Measurements from ENCODE around the gene PIGV. TPM values are rescaled to one million over a fixed set of nuclear protein-coding genes. Genes with fewer than 3 reads are reported as not detected.

PIGV gene
- total RNA-seq, 1 donor from 2014 or later, result 3.9 TPM

DNA sequence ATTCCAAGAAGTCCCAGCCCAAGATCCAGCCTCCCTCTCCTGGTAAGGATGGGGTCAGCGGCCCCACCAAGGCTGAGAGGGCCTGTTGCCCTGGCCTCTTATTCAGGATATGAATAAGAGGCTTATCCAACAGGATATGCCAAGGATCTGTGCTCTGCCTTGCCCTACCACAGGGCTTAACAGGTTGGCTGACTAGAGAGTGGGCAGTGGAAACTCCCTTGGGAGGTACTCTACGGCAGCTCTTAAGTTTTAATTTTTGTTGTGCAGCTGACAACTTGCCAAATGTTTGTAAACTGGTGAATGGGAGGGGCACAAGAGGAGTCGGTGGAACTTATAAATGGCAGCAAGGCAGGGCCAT is 16.5 kb upstream of the PIGV start:
- DNase-seq (ENCODE audit: low spot score), result no peak
- intact Hi-C loops (cut with DNase I), result no loop called here

DNA sequence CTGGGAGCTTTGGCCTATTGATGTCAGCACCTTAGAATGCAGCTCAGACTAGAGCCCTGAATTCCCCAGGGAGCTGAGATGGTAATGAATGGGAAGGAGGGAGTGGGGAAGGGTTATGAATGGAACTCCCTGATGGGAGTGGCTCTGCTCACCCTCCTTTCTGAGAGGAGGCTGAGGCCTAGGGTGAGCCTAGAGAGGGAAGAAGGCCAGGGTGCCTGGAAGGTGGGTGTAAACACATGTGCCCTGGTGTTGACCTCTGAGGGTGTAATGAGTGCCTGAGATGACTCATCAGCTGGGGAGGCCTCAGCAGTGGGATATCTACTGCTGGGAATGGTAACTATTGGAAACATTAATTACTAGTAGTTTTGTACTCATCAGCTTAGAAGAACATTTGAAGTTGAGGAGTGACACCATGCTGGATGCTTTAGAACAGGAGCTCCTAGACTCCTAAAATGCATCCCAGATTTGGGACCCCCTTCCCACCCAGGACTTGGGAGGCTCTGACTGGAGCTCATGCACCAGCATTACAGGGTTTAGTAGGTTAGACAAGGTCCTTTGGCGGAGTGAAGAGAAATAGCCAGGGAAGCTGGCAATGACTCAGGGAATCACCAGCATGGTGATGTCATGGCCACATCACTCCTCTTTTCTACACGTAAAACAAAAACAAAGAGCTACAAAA is 16.0 kb upstream of the PIGV start:
- intact Hi-C loops (cut with DNase I), result no loop called here
- no peak for DNase-seq (ENCODE audit: low spot score)

DNA sequence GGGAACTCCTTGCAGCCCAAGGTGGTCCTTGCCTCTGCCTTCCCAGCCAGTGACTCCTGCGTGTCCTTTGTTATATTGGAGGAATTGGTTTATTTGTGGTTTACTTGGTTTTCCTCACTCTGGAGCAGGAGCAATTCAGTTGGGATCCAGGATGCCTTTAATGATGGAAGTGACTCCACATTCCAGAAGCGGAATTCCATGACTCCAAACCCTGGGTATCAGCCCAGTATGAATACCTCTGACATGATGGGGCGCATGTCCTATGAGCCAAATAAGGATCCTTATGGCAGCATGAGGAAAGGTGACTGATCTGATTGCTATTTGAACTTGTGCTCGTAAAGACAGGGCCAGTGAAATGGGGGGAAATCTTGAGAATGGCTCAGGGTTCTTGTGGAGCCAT is 15.1 kb upstream of the PIGV start:
- DNase-seq (ENCODE audit: low spot score), result no peak
- intact Hi-C loops (cut with DNase I), result no loop called here

DNA sequence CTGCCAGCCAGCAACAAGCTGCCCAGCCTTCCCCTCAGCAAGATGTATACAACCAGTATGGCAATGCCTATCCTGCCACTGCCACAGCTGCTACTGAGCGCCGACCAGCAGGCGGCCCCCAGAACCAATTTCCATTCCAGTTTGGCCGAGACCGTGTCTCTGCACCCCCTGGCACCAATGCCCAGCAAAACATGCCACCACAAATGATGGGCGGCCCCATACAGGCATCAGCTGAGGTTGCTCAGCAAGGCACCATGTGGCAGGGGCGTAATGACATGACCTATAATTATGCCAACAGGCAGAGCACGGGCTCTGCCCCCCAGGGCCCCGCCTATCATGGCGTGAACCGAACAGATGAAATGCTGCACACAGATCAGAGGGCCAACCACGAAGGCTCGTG is 13.3 kb upstream of the PIGV start:
- intact Hi-C loops (cut with DNase I), result no loop called here

DNA sequence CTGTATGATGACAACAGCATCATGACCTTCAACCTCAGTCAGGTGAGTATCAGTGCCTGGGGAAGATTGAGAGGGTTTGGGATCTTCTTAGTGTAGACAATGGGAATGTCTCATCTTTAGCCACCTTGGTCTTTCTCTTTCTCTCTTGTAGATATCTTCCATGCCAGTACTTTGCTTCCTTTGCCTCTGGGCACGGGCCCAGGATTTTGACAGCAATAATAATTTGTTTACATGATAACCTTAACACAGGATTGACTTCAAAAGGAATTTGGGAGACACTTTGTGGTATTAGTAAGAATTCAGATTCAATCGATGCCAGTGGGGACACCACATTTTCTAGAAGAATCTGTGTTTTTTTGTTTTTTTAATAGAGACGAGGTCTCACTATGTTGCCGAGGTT is 12.1 kb upstream of the PIGV start:
- intact Hi-C loops (cut with DNase I), result no loop called here
- DNase-seq (ENCODE audit: low spot score), result no peak

More for the DNA sequence above, 13.3 kb upstream of the PIGV start:
- no peak for DNase-seq (ENCODE audit: low spot score)

DNA sequence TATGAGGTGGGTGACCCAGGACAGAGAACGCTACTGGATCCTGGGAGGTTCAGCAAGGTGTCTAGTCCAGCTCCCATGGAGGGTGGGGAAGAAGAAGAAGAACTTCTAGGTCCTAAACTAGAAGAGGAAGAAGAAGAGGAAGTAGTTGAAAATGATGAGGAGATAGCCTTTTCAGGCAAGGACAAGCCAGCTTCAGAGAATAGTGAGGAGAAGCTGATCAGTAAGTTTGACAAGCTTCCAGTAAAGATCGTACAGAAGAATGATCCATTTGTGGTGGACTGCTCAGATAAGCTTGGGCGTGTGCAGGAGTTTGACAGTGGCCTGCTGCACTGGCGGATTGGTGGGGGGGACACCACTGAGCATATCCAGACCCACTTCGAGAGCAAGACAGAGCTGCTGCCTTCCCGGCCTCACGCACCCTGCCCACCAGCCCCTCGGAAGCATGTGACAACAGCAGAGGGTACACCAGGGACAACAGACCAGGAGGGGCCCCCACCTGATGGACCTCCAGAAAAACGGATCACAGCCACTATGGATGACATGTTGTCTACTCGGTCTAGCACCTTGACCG is 8.6 kb upstream of the PIGV start:
- DNase-seq (ENCODE audit: low spot score), result no peak
- intact Hi-C loops (cut with DNase I), result no loop called here

DNA sequence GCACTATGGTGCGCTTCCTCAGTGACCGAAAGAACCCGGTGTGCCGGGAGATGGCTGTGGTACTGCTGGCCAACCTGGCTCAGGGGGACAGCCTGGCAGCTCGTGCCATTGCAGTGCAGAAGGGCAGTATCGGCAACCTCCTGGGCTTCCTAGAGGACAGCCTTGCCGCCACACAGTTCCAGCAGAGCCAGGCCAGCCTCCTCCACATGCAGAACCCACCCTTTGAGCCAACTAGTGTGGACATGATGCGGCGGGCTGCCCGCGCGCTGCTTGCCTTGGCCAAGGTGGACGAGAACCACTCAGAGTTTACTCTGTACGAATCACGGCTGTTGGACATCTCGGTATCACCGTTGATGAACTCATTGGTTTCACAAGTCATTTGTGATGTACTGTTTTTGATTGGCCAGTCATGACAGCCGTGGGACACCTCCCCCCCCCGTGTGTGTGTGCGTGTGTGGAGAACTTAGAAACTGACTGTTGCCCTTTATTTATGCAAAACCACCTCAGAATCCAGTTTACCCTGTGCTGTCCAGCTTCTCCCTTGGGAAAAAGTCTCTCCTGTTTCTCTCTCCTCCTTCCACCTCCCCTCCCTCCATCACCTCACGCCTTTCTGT is 7.3 kb upstream of the PIGV start:
- intact Hi-C loops (cut with DNase I), result loop anchor here (5.0 kb wide), 1 partner anchor 38 kb away; no protein-coding TSS in a partner anchor

DNA sequence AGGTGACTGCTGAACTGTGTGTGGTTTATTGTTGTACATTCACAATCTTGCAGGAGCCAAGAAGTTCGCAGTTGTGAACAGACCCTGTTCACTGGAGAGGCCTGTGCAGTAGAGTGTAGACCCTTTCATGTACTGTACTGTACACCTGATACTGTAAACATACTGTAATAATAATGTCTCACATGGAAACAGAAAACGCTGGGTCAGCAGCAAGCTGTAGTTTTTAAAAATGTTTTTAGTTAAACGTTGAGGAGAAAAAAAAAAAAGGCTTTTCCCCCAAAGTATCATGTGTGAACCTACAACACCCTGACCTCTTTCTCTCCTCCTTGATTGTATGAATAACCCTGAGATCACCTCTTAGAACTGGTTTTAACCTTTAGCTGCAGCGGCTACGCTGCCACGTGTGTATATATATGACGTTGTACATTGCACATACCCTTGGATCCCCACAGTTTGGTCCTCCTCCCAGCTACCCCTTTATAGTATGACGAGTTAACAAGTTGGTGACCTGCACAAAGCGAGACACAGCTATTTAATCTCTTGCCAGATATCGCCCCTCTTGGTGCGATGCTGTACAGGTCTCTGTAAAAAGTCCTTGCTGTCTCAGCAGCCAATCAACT is 6.4 kb upstream of the PIGV start:
- DNase-seq (ENCODE audit: low spot score), result no peak
- intact Hi-C loops (cut with DNase I), result loop anchor here (5.0 kb wide), 1 partner anchor 39 kb away; no protein-coding TSS in a partner anchor

More for the DNA sequence above, 7.3 kb upstream of the PIGV start:
- DNase-seq (ENCODE audit: low spot score), result no peak

DNA sequence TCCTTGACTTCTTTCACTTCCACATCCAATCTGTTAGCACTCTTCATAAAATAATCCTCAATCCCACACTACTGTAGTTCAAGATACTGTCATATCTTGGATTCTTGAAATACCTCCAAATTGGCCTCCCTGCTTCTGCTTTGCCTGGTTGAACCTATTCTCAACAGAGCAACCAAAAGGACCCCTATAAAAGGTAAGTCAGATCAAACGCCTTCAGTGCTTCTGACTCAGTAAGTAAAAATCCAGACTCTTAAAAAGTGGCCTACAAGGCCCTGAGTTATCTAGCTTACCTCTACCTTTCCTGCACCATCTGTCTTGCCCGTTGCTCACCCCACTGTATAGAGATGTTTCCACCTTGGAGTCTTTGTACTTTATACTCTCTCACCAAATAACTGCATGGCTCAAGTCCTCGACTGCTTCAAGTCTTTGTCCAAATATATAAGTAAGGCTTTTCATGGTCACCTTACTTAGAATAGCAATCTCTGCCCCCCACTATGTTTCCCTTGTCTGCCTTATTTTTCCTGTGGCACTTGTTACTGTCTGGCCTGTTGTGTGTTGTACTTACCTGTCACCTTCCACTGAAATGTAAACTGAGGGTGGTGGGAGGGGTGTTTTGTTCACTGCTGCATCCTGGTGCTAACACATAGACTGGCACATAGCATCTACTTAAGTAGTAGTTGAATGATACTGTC is 5.1 kb upstream of the PIGV start:
- no peak for DNase-seq (ENCODE audit: low spot score)
- intact Hi-C loops (cut with DNase I), result loop anchor here (5.0 kb wide), 1 partner anchor 40 kb away; no protein-coding TSS in a partner anchor

DNA sequence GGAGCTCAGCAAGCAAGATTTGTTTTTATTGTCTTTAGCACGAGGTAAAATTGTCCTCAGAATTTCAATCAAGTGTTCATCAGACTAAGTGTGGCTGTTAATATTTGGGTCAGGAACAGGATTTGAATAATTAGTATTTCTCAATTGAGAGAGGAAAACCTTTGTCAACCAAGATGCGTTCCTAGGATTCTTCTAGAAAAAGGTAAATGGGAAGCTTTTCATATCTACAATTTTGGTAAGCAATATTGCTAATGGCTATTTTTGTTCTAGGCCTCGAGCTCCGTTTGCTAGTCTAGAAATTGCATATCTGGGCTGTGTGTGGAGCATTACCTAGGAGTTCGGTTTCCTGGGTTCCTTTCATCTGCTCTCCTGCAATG is 4.1 kb upstream of the PIGV start:
- DNase-seq (ENCODE audit: low spot score), result no peak
- intact Hi-C loops (cut with DNase I), result loop anchor here (5.0 kb wide), 1 partner anchor 41 kb away; no protein-coding TSS in a partner anchor

DNA sequence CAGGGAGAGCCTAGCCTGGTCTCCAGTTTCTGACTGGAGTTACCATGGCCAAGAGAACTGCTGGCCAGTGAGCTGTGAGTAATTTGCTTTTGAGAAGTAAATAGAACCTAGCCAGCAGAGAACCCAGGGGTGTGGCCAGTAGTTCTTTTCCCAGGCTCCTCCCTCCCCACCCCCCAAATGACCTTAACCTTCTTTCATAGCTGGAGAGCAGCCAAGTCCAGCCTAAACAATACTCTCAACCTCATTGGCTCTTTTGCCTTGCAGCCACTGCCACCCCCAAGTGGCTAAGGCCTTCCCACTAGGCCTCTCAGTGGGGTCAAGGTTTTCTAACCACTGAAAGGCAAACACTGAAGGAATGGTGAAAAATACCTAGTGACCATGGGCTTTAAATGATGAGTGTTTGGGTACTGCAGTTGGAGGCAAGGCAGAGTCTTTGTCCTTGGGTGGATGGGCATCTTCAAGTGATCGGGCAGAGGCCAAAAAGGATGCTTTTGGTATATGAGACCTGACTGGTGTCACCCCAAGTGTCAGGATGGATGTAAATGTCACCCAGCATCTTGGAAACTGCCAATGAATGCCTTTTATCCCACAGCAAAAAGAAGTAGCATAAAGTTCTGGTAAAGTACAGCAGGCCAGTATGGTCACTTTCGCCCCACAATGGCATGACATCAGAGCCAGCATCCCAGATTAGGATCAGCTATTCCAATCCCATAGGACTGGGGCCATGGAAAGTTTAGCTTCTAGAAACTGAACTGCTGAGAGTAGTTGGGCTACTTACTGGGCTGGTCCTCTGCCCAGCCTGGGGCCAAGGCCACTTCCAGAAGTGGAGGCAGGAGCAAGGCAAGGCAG is 3.5 kb upstream of the PIGV start:
- DNase-seq (ENCODE audit: low spot score), result no peak
- intact Hi-C loops (cut with DNase I), result loop anchor here (5.0 kb wide), 1 partner anchor 42 kb away; no protein-coding TSS in a partner anchor

DNA sequence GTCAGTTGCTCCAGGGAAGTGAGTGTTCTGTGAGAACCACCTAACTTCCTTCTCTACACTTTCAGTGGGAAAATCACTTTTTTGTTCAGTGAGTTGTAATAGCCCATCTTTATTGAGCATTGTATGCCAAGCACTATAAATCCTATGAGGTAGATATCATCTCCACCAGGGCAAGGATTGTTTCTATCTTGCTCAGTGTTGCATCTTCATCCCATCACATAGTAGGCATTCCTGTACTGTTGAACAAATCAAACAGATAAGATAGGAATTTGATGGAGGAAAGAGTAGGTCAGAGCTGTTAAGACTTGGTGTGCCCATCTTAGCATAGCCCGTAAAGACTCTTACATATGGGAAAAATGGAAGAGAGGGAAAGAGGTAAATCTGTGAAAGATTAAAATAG is 2.9 kb upstream of the PIGV start:
- intact Hi-C loops (cut with DNase I), result loop anchor here (5.0 kb wide), 1 partner anchor 43 kb away; no protein-coding TSS in a partner anchor
- no peak for DNase-seq (ENCODE audit: low spot score)

DNA sequence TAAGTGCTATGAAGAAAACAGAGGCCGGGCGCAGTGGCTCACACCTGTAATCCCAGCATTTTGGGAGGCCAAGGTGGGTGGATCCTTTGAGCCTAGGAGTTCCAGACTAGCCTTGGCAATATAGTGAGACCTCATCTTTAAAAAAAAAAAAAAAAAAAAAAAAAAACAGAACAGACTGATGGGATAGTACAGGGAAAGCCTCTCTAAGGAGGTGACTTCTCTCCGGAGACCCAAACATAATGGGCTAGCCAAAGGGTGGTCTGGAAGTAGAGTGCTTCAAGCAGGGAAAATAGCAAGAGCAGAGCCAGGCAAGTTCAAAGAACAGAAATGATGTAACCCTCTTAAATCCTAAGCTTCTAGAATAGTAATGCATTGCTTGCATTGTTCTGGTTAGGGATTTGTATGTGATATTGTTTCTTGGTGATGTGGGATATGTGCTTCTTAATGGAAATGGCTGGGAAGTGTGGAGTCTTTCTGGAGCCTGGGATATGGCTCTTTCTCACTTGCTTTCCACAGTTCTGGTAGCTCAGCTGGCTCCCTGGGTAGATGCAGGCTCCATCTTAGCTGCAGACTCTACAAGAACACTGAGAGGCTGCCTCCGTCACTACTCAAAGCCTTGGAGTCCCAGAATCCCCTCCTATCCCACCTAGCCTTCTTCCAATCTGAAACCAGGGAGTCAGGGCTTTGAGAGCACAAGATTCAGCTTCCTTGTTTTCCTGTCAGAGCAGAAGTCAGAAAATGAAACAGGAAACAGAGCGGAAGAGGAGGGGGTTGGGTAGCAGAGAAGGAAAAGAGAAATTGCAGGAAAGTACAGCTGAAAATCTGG is 1.9 kb upstream of the PIGV start:
- DNase-seq (ENCODE audit: low spot score), result no peak

DNA sequence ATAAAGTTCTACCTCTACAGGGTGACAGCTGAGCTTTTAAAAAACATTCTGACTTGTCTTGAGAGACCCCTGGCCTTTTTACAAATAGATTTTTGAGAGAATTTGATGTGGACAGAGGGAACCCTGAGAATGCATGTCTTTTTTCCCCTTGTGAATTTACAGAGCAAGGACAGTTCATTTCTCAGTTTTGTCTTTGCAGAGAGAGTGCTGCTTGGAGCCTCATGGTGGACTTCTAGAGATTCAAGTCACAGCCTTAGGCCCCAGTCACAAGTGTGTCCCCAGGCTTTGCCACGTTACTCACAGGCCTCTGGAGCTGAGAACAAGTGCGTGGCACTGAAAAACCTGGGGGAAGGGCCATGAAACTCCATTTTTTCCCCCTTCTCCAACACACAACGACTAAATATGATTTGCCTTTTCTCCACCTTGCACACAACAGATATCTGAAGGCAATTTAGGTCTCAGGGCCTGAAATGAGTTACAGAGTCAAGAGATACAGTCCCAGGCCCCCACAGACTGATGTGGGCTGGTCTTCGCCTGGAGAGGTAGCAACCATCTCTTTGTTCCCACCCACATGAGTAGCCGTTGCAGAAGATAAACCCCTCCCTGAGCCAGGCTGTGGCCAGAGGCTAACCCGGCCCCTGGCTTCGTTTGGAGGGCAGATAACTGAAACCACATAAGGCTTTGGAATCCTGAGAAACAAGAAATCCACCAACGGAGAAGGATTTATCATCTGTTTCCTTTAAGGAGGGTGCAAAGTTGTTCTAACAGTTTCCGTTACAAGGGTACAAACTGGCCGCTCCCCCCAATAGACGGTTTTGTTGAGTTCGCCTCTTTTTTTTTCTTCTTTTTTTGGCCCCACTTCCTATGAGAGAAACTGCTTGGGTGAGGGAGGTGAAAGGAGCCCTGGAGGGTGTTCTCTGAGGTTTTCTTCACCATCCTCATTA is 1.0 kb upstream of the PIGV start:
- intact Hi-C loops (cut with DNase I), result loop anchor here (2.0 kb wide), 1 partner anchor 36 kb away; no protein-coding TSS in a partner anchor
- DNase-seq (ENCODE audit: low spot score), result peak; percentile 84

More for the DNA sequence above, 1.9 kb upstream of the PIGV start:
- intact Hi-C loops (cut with DNase I), result loop anchor here (2.0 kb wide), 1 partner anchor 35 kb away; no protein-coding TSS in a partner anchor

DNA sequence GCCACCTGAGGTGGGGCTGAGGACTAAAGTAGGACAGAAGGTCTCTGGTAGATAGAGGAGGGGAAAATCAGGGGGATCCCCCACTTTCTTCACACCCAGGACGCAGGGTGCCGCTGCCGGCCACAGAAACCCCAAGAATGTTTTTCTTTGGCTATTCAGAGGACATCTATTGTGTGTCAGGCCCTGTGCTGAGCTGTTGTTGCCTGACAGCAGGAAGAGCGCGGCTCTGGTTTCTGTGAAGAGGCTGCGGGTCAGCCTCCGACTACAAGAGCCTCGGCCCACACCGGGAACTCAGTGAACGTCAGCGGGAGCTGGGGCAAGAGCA is 407 bp upstream of the PIGV start:
- intact Hi-C loops (cut with DNase I), result loop anchor here (2.0 kb wide), 1 partner anchor 37 kb away; no protein-coding TSS in a partner anchor
- no peak for DNase-seq (ENCODE audit: low spot score)

DNA sequence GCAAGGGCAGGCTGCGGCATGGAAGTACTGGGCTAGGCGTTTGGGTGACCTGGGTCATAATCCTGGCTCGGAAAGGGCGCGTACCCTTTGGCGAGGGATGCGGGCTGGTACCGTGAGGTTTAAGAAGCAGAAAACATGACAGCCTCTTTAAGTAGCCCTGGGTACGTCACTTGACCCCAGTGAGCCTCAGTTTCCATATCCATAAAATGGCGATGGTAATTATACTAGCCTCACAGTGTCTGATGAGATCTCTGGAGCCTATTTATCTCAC is 700 bp downstream of the PIGV start:
- no peak for DNase-seq (ENCODE audit: low spot score)
- intact Hi-C loops (cut with DNase I), result loop anchor here (1.0 to 2.0 kb wide), 2 partner anchors 66 to 93 kb away; no protein-coding TSS in a partner anchor
